ENCODE measurements around the gene GRN.
A peak's percentile ranks its signal among the peaks of the same experiment; 100 is the strongest.

GRN gene

GRCh38 chr17:44344939-44345453 is at the start of gene GRN:
Gene GRN, plus strand, starts transcription at chr17:44345302. Its CDS starts 3,863 bp downstream, at chr17:44349165.
- intact Hi-C loops (cut with DNase I) = loop anchor here (1.0 kb wide), 1 partner anchor 158 kb away; the partner anchor contains the start of gene GPATCH8
- peak; percentile 91 to 99 (median 98) for DNase-seq

DNA sequence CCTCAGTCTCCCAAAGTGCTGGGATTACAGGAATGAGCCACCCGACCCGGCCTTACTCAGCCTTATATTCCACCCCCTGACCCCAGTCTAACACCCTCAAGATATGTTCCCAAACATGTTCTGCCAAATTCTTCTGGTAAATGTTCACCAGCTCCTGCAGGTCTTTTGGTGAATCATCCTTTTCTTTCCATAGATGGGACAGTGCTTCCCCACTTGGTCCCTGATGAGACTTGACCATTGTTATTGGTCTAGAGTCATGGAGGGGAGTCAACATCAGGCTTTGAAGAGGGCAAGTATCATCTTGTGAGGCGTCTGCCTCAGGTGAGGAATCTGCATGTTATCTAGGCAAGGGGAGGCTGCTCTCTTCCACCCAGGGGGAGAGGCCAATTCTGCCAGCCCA is 47.1 kb upstream of the GRN start:
- DNase-seq = peak in 1 of 10 donors; percentile 10
- intact Hi-C loops (cut with DNase I) = no loop called here

DNA sequence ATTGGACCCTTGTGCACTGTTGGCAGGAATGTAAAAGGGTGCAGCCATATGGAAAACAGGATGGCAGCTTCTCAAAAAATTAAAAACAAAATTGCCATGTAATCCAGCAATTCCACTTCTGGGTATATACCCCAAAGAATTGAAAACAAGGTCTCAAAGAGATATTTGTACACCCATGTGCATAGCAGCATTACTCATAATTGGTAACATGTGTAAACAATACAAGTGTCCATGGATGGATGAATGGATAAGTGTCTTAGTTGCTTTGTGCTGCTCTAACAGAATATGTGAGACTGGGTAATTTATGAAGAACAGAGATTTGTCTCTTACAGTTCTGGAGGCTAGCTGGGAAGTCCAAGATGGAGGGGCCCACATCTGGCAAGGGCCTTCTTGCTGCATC is 40.5 kb upstream of the GRN start:
- DNase-seq = no peak
- intact Hi-C loops (cut with DNase I) = no loop called here

DNA sequence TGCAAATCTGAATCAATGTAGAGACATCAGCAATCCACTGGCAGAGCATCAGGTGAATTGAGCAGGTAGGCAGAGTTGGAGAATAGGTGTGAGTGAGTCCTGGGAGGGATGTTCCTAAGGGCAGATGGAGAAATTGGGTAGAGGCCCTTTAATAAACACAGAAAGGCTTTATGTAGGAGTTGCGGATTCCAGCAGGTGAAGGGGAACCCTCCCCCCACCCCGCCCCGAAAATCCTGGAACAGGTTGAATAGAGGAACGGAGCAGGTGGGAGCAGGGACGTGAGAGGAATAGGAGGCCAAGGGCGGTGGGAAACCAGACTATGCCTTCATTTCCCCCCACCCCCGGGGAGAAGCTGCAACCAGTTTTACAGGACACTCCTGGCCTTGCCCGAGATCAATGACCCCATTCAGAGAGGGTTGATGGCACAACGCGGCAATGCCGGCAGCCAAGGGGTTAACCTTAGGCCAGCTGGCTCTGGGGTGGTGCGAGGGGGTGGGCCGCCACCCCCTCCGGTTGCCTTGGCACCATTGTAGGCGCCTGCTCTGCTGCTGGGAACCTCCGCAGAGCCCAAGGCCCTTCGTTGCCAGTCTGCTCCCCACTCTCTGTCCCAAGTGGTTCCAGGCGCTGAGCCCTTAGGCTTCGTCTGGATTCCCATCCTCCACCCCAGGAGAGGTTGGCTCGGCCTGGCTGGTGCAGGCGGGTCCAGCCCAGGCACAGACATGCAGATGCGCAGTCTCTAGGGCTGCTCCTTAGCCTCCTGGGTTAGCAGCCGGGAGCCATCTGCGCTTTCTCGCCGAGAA is 37.5 kb upstream of the GRN start:
- intact Hi-C loops (cut with DNase I) = loop anchor here (1.0 to 2.0 kb wide), 2 partner anchors 19 to 87 kb away; no protein-coding TSS in a partner anchor
- peak; percentile 57 to 96 (median 72) for DNase-seq

- intact Hi-C loops (cut with DNase I) = loop anchor here (1.0 to 2.0 kb wide), 2 partner anchors 18 to 88 kb away; no protein-coding TSS in a partner anchor
- DNase-seq = peak; percentile 88 to 99 (median 92)
These were observed 36.7 kb upstream of the GRN start, which contains the start of gene RUNDC3A for GRCh38 chr17:44308320-44308818. Gene RUNDC3A, plus strand, starts transcription at chr17:44308601. Its CDS starts 232 bp downstream, at chr17:44308833.

DNA sequence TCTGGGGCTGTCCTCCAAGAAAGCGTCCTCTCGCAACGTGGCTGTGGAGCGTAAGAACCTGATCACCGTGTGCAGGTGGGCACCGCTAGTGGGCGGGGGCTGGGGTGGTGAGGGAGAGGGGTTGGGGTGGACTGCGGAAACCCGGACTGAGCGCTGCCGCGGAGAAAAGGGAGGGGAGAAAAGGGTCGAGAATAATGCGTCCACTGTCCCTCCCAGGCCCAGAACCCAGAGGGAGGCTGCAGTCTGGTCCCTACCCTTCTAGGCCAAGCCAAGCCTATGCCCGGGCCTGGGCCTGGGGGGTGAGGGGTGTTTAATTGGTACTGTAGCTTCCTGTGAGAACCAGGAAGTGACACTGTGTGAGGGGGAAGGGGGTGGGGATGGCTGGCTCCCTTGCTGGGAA is 36.2 kb upstream of the GRN start:
- intact Hi-C loops (cut with DNase I) = loop anchor here (1.0 to 2.0 kb wide), 2 partner anchors 18 to 89 kb away; no protein-coding TSS in a partner anchor
- peak in 8 of 10 donors; percentile 26 to 92 (median 56) for DNase-seq

DNA sequence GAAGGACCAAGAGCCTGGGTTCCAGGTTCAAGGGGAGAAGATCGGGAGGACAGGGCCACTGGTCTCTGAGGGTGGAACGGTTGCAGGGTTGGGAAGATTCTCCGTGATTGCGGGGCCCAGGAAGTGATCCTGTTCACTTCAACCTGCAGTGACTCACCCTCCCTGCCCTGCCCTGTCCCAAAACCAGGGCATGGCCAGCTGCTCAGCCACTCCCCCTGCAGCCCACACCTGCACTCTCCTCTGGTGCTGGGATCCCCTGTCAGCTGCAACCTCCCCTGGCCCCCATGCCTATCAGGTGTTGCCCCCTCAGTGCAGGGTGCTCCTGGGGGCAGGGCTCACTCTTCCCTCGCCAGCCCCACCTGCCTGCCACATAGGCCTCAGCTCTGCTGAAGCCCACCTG is 35.6 kb upstream of the GRN start:
- intact Hi-C loops (cut with DNase I) = loop anchor here (2.0 kb wide), 1 partner anchor 17 kb away; no protein-coding TSS in a partner anchor
- peak in 1 of 10 donors; percentile 65 for DNase-seq

DNA sequence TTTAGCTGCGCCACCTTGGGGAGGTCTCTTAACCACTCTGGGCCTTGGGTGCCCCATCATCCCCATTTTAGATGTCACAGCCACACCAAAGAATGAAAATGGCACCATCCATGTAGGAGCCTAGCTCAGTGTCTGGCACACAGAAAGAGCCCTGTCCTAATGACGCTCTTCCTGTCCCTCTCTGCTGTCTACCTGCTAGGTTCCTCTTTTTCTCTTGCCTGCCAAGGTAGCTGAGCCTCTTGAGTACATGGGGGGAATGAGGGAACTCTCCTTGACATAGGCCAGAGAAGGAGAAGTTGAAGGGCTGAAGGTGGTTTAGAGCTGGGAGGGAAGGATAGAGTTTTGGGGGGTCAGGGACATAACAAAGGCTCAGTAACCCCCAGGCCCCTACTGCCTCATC is 34.9 kb upstream of the GRN start:
- intact Hi-C loops (cut with DNase I) = no loop called here

GRCh38 chr17:44310609-44311376 is 34.3 kb upstream of the GRN start:
- DNase-seq = peak in 1 of 10 donors; percentile 61

More for the DNA sequence above, 34.9 kb upstream of the GRN start:
- DNase-seq = no peak

GRCh38 chr17:44311562-44312181 is 33.4 kb upstream of the GRN start:
- intact Hi-C loops (cut with DNase I) = no loop called here
- peak in 2 of 10 donors; percentile 83 for DNase-seq

More at GRCh38 chr17:44310609-44311376, 34.3 kb upstream of the GRN start:
- intact Hi-C loops (cut with DNase I) = no loop called here

GRCh38 chr17:44312396-44313104 is 32.6 kb upstream of the GRN start:
- intact Hi-C loops (cut with DNase I) = no loop called here
- no peak for DNase-seq

DNA sequence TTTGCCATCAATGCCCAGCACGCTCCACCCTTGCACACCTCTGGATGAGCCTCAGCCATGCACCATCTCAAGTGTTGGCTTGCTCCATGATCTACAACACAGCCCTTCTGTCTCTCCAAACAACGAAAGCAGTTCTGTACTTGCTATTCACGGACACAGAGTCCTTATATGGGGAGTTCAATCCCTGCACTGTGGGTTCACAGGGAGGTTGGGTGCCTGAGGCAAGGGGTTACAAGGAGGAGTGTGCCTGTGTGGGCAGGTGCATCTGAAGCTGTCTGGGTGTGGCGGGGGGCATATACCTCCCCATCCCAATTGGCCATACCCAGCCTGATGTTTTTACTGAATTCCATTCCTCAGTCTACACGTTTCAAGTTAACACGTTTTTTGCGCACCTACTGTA is 31.1 kb upstream of the GRN start:
- peak in 1 of 10 donors; percentile 19 for DNase-seq
- intact Hi-C loops (cut with DNase I) = no loop called here

- intact Hi-C loops (cut with DNase I) = no loop called here
- no peak for DNase-seq
These were observed 30.6 kb upstream of the GRN start for GRCh38 chr17:44314524-44314868.

- peak in 7 of 10 donors; percentile 52 to 94 (median 65) for DNase-seq
- intact Hi-C loops (cut with DNase I) = no loop called here
These were observed 30.0 kb upstream of the GRN start for GRCh38 chr17:44314869-44315661.

DNA sequence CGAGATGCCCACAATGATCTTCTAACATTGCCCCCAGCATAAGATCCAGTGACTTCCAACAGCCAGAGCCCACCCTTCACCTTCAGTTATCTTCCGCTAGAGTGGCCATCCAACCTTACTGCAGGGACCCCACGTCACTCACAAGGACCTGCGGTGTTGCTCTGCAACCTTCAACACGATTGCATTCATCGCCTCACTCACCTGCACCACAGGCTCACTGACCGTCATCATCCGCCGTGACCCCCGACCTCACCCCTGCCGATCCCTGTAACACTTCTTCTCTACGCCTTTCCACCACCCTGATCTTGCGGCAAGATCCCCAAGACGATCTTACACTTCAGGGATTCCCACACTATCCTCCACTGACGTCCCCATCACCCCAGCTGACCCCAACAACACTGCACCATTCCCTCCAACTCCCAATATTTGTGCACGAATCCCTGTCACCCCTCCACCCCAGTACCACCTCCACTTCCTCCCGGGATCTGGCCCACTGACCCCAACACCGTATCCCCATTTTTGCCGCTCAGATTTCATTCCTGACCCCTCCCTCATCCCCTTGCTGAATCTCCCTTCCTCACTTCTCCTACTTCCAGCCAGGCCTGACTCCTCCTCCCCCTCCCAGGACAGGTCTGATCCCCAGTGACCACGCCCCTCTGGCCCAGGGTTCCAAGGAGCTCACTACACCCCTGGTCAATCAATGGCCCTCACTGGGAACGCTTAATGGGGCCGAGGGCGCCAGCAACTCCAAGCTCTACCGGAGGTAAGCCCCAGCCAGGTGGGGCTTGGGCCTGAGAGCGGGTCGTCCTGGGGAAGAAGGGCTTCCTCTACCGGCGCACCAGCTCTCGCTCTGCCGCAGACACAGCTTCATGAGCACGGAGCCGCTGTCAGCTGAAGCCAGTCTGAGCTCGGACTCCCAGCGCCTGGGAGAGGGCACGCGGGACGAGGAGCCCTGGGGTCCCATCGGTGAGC is 29.1 kb upstream of the GRN start:
- intact Hi-C loops (cut with DNase I) = no loop called here
- DNase-seq = no peak

DNA sequence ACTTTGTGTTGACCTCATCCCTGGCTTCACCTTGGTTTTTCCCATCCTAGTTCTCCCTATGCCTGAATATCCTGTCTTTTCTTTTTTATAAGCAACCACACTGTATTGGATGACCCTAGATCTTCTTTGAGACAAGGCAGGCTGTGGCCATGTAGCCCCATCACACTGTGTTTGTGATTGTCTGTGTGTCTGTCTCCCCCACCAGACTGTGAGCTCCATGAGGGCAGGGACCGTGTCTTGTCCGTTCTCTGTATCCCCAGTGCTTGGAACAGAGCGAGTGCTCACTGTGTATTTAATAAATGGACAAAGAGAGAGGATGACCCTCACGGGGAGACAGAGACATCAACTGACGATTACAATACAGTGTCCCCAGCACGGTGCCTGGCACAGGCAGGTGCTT is 27.6 kb upstream of the GRN start:
- intact Hi-C loops (cut with DNase I) = no loop called here
- peak in 1 of 10 donors; percentile 16 for DNase-seq

- intact Hi-C loops (cut with DNase I) = no loop called here
- DNase-seq = peak in 1 of 10 donors; percentile 79
These were observed 26.8 kb upstream of the GRN start for GRCh38 chr17:44318077-44318892.
